ENCODE results near the gene CSPG5.
A peak's percentile ranks its signal among the peaks of the same experiment; 100 is the strongest.

CSPG5 gene, protein sequence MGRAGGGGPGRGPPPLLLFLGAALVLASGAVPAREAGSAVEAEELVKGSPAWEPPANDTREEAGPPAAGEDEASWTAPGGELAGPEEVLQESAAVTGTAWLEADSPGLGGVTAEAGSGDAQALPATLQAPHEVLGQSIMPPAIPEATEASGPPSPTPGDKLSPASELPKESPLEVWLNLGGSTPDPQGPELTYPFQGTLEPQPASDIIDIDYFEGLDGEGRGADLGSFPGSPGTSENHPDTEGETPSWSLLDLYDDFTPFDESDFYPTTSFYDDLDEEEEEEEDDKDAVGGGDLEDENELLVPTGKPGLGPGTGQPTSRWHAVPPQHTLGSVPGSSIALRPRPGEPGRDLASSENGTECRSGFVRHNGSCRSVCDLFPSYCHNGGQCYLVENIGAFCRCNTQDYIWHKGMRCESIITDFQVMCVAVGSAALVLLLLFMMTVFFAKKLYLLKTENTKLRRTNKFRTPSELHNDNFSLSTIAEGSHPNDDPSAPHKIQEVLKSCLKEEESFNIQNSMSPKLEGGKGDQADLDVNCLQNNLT

DNA sequence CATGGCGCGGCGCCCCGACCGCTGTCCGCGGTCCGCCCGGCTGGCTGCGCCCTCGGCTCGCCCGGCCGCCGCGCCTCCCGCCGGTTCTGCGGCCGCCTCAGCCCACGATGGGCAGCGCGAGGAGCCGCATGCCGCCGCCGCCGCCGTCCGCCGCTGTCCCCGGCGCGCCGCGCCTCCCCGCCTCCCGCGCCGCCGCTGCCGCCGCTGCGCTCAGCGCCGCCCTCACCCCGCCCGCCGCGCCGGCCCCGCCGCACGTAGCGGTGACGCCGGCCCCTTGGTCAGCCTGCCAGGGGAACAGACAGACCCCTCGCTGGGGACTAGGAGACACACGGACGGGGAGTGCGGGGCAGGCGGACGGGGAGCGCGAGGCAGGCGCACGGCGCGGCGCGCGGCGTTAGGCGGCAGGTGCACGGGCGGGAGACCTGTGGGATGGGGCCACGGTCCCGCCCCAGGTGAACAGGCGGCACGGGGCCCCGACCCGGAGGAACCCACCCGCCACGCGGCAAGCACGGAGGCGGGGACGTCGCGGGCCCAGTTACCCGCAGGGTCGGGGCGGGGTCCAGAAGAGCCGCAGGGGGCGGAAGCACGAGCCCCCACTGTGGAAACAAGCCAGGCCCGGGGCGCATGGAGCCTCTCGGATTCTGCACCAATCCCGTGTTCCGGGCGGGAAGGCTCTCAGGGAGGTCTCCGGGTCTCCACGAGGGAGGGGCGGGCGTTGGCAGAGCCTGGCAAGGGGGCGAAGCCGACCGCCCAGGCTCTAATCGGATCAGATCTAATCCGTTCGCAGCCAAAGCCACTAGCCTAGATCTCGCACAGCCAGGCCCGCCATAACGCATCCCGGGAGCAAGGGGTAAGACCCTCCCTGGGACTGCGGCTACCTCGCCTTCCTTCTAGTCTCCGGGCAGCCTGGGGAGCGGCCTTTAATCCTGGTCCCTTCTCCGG, at the start of gene CSPG5:
Gene CSPG5, minus strand, starts transcription at position 175 of the 942 bp plus-strand sequence. Its CDS starts 172 bp downstream, at position 3.
- DNase-seq (ENCODE audit: low read depth in 2 of 2): no peak

DNA sequence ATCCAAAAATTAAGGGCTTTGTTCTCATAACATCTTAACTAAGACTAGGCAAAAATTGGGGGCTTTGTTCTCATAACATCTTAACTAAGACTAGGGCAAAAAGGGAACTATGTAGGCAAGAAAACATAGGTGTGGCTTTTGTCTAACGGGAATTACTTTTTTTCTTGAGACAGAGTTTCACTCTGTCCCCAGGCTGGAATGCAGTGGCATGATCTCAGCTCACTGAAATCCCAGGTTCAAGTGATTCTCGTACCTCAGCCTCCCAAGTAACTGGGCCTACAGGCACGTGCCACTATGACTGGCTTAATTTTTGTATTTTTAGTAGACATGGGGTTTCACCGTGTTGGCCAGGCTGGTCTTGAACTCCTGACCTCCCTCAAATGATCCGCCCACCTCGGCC, 49.8 kb upstream of the CSPG5 start:
- DNase-seq (ENCODE audit: low read depth in 2 of 2): no peak

DNA sequence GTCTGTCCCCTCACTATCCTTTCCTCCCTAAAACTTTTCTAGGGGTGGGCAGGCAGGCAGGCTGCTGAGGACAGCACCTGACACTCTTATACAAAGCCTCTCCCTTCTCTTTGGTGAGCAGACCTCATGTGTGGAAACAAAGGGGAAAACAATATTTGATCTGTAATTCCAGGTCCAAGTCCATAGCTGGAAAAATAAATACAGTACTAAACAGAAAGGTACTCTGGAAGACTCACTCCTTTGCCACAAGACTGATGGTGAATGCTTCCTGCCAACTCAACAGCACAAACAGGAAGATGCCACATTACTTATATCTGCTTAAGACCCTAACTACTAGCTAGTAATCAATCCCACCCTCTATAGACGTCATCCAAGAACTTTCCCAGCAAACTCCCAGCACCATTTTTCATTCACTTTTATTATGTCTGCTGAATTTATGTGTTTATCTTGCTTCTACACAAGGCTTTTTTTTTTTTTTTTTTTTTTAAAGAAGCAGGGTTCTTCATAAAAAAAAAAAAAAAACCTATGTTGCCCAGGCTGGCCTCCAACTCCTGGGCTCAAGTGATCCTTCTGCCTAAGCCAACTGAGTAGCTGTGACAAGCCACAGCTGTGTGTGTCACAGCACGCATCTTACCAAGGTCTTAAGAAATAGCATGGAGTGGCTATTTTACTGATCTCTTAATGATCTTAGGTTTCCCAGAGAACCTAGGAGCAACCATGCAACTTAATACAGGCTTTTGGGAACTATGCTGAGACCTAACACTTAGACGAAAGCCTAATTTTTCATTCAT, 44.2 kb upstream of the CSPG5 start:
- DNase-seq (ENCODE audit: low read depth in 2 of 2): no peak

DNA sequence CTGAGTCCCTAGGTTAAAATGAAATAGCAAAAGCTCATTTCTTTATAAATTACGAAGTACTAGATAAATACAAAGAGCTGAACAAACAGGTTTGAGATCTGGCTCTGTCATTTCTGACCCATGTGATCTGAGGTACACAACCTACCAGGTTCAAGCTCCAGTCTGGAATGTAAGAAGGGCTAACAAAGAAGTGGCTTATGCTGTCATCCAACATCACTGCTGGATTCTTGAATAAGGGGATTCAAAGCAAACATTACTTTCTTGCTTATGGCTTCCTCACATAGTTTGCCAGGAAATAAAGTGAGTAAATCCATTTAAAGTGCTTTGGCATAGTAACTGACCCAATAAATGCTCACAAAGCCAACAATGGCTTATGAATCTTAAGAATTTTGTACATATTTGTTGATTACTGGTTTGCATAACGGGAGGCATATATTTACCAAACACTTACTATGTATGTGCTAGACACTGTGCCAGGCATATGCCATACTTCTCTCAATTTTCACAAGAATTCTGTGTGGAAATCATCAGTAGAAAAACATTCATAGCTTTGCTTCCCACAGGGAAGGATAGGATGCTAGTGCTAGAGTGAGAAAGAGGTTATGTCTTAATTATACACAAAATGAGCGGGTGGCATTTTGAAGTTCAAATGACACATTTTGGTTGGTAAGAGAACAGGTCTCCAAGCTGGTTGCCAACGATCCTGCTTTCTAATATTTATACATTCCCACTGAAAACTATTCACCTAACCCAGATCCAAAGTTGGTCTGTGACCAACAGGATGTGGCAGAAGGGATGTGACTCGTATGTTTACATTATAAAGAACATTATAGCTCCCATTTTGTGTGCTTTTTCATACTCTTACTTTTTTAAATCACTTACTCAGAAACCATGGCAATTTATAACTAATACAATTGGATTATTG, 38.7 kb upstream of the CSPG5 start:
- peak; percentile 11 to 17 for DNase-seq (ENCODE audit: low read depth in 2 of 2)

DNA sequence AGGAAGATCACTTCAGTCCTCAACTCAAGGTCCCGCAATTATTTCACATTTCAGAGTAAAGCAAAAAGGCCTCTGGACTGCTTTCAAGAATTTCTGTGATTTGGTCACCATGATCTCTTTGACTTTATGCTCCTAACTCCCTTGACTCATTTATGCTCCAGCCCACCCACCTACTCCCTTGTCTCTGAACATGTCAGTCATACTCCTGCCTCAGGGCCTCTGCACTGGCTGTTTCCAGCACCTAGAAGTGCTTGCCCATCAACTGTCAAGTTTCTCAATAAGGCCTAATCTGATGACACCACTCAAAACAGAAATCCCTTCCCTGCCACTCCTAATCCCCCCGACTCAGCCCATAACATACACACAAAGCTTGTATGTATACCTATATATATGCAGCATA, 36.1 kb upstream of the CSPG5 start:
- DNase-seq (ENCODE audit: low read depth in 2 of 2): no peak

DNA sequence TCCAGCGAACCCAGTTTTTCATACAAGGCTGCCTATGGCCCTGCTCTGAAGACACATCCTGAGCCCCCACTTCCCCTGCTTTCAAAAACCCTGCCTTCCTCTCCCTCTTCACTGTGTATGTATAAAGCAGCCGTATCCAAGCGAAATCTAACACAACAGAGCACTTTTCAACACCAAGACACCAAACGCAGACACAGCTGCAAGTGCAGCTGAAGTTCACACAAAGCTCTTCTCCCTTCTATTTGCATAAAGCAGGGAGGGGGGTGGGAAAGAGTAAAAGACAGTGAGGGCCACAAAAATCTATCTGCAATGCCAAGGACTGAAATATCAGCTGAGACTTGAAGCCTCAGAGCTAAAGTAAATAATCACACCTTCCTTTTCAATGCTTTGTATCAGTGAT, 35.1 kb upstream of the CSPG5 start:
- no peak for DNase-seq (ENCODE audit: low read depth in 2 of 2)

DNA sequence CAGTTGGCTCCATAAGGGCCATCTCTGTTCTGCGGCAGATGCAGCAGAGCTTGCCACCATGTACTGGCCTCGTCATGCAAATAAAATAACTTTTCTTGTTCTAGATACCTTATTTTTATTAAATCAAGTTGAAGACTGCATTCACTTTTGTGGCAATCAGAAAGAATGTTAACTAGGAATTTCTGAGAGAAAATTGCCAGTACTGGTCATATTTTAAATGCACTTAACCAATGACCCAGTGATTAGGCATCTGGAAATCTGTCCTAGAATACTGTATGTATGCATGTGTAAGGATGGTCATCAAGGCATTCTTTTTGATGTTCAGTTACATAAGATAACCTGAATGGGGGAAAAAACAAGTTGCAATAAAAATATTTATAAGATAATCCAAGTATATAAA, 34.2 kb upstream of the CSPG5 start:
- no peak for DNase-seq (ENCODE audit: low read depth in 2 of 2)

DNA sequence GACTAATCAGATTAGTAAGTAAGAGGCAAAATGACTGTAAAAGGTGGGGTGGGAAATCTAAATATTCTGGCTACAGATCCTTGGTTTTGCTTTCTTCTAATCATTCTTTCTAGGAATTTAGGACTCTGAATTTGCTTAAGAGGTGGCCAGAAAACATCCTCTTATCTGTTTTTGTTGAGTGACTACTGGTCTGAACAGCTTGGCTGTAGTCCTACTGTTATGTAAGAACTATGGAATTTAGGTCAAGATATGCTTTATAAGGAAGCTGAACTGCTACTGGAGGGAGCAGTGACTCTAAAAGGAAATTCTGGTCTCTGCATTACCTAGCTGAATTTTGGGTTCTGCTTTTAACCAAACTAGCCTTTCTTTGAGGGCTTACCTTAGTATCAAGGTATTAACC, 33.5 kb upstream of the CSPG5 start:
- peak; percentile 44 to 51 for DNase-seq (ENCODE audit: low read depth in 2 of 2)

DNA sequence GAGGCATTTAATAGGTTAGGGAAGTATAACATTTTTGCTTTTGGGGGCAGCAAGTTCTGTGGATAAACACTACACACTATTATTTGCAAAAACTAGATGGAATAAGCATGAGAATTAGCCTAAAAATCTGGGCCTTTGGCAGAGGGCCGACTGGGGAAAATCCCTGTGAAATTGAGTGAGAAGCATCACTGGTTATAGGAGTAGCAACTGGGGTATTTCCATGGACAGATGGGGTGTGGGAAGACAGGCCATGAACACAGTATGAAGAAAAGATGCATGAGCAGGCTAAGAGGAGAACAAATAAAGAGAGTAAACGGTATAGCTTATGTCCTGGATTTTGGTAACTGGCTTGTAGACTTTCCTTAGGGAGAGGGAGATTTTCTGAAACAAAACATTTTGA, 32.9 kb upstream of the CSPG5 start:
- DNase-seq (ENCODE audit: low read depth in 2 of 2): no peak

DNA sequence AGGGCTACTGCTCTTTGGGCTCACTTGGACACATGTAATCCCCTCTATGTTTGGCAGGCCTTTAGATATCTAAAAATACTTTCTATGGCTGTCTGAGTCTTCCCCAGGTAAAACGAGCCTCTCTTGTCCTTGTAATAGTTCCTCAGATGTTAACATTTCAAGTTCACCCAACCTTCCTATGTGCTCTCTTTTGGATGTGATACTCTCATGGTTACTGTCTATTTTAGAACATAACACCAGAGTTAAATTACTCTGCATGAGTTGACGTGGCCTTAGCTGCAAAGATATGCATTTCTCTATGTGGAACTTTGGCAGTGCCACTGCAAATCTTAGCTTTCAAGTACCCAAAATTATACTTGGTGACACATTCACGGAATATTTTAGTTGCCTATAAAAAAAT, 31.9 kb upstream of the CSPG5 start:
- no peak for DNase-seq (ENCODE audit: low read depth in 2 of 2)

DNA sequence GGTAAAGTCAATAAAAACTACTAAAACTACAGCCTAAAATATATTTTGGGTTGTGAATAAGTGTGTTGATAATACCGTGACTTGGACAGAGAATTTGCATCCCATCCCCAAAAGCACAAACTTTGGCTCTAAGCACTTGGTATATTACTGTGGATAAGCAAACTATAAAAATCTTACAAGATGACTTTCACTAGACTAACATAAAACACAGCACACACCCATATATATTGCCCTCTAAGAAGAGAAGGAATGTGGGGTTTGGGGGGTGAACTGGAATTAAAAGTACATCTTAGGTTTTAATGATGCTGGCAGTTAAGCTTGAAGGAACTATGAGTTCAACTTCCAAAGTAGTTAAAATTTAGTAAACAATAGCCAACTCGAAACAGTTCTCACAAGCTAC, 28.7 kb upstream of the CSPG5 start:
- no peak for DNase-seq (ENCODE audit: low read depth in 2 of 2)

DNA sequence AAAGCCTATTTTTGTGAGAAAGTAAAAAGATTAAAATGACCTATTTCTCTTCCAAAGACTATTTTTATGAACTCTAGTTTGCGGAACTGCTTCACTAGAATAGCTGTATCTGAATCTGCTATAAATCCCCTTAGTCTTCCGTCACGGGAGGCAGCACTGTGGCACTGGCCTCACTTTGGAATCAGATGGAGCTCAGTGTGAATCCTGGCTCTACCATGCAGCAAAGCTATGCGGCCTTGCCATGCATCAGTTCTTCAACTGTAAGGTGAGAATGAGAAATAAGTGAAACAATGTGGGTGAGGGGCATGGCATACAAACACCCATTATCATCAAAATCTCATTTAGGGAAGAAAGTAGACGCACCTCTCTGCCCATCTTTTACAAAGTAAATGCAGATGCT, 27.5 kb upstream of the CSPG5 start:
- no peak for DNase-seq (ENCODE audit: low read depth in 2 of 2)

DNA sequence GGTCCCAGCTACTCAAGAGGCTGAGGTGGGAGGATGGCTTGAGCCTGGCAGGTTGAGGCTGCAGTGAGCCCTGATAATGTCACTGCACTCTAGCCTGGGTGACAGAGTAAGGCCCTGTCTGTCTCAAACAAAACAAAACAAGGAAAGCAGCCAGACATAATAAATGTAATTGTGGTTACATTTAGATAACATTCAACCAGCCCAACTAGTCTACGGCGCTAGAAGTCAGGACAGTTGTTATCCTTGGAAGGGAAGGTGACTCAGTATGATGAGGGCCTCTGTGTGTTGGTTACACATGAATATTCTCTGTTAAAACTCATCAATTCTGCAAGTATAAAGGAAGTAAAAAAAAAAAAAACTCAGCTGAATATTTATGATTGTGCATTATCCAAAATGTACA, 27.0 kb upstream of the CSPG5 start:
- DNase-seq (ENCODE audit: low read depth in 2 of 2): no peak

DNA sequence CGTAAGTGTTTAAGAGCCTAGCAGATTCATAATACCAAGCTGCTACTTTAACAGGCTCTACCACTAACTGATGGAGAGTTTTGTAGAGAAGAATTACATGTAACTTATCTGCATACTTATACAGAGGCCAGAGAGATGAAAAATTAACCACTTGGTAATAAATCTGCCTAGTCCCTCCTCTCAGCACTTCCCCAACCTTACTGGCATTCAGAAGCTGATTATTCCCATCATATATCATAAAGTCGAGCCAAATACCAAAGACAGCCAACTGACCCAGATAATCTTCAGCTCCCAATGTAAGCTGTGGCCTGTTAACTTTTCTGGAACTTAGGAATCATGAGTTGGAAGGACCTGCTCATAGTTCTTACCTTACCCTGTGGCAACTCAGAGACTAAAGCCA, 25.5 kb upstream of the CSPG5 start:
- DNase-seq (ENCODE audit: low read depth in 2 of 2): no peak

DNA sequence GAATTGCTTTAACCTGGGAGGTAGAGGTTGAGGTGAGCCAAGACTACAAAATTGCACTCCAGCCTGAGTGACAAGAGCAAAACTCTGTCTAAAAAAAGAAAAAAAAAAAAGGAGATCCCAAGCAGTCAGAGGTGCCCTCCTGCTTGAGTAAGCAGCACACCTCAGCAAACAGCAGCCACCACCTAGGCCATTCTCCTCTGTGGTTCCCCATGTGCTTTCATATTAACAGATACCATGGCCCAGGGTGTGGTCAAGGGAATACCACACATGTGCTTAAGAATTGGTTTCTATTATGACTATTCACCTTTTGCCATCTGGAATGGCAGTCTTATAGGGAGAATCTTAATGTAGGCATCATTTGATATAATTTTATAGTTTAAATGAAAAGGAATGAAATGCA, 24.7 kb upstream of the CSPG5 start:
- no peak for DNase-seq (ENCODE audit: low read depth in 2 of 2)

DNA sequence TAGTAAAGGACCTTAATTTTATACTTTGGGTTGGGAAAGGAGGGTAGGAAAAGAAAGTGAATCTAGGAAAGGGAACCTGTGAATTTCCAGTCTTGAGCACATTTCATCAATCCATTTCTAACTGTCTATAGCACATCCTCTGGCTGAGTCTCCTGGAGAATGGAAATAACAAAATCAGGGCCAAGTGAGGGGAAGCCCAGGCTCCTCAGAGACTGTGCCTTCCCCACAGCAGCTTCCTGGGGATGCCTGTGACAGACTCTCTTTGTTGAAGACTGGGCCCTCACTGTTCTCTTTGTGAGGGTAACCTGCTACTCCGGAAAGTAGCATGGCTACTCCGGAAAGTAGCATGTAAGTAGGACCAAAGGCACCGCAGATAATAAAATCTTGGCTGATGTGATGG, 22.6 kb upstream of the CSPG5 start:
- no peak for DNase-seq (ENCODE audit: low read depth in 2 of 2)

DNA sequence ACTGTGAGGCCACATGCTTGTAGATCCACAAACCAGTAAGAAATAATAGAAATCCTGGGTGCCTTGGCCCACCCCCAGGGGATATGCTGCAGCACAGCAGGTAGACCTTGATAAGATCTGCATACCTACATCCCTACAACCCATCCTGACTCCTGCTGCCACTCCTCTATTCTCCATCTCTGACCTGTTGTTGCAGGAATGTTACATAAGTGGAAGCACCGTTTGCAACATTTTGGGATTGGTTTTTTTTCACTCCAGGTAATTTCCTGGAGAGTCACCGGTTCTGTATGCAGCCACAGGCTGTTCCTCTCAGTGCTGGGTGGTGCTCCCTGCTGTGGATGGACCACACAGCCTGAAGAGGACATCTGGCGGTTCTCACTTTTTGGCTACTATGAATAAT, 16.1 kb upstream of the CSPG5 start:
- DNase-seq (ENCODE audit: low read depth in 2 of 2): no peak

DNA sequence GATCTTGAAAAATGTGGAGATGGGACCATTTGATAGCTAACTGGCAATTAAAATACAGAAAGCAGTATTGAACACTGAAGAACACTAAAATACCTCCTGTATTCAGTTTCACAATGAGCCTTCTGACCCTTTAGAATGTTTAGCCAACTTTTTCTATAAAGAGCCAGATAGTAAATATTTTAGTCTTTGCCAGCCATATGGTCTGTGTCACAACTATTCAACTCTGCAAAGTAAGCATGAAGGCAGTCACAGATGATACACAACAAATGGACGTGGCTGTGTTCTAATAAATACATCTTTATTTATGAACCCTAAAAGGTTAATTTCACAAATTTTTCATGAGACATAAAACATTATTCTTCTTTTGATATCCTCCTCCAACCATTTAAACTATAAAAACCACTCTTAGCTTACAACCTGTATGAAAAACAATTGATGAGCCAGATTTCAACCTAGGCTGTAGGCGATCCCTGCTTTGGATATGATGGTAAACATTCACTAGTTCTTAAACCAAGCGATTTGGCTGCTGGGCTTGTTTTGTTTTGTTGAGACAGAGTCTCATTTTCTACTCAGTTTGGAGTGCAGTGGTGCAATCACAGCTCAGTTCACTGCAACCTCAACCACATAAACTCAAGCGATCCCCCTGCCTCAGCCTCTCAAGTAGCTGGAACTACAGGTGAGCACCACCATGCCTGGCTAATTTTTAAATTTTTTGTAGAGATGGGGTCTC, 13.6 kb upstream of the CSPG5 start:
- no peak for DNase-seq (ENCODE audit: low read depth in 2 of 2)

DNA sequence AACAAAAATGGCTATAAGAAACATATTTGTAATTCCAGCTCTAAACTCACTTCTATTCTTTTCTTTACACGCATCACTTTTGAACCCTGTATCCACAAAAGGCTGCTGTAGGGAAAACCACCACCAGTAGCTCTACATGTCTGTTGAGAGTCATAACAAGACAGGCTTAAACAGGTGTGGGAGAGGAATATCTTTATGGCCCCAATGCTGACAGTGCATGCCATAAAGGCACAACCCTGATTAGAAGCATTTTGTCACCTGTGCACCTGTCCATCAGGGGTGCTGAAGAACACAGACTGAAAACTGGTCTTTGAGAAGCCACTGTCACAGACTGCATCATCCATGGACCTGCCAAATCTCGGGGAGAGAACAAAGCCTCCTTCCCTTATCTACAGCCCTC, 11.6 kb upstream of the CSPG5 start:
- no peak for DNase-seq (ENCODE audit: low read depth in 2 of 2)

DNA sequence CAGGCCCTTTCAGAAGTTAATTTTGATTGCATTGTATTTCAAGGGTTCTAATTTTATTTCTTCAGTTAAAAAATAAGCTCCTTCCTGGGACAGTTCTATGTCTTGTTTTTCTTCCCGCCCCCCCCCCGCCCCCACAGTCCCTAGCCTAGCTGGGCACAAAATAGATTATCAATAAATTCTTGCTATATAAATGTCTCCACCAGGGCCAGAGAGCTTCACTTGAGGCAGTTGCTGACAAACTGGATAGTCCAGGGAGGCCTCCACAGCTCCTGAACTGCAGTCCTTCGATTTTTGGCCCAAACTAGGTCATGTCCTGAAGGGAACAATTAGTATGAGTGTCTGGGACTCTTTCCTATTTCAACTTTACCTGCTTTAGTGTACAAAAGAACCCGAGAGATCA, 9.9 kb upstream of the CSPG5 start:
- DNase-seq (ENCODE audit: low read depth in 2 of 2): no peak

All from fibroblast of skin of left quadriceps (primary cell).